22Rv1 (cell line): ENCODE results near the gene ATP8A1.

Source experiments
- CTCF ChIP-seq: fragments of 450-650 bp; IDR thresholded peaks from 2 replicates; pipeline ENCODE4 v1.5.1; 2017; ENCODE audit warnings: mild to moderate bottlenecking
- ZFX ChIP-seq: fragments of 450-650 bp; IDR thresholded peaks from 2 replicates; pipeline ENCODE4 v1.6.1; 2017; ENCODE audit warnings: antibody characterized with exemption, borderline replicate concordance

- TF ChIP-seq CTCF = no peak
- no peak for TF ChIP-seq ZFX
Measured at GRCh38 chr4:42428036-42428435, 228.9 kb downstream of the ATP8A1 start.
